ENCODE data around the gene CLEC2B. TPM values are rescaled to one million over a fixed set of nuclear protein-coding genes. Genes with fewer than 3 reads are reported as not detected.

The CLEC2B gene
- 10 to 100 TPM; 16.3 to 34.7 TPM for total RNA-seq
- 10 to 100 TPM; 18.9 to 33.8 (median 23.8) TPM for polyA plus RNA-seq (ENCODE audit: insufficient read length in 6 of 6)
- long read RNA-seq, donor 1, transcript CLEC2B-201 (5 exons, 1,700 nt): major isoform, 34 of 37 reads
- long read RNA-seq, donor 1, partial matches to known transcripts: 0 of 37 reads
- long read RNA-seq, donor 1, other reads (novel, unspliced or antisense): 0 of 37 reads
- long read RNA-seq, donor 2, transcript CLEC2B-201 (5 exons, 1,700 nt): major isoform, 15 of 17 reads
- long read RNA-seq, donor 2, partial matches to known transcripts: 0 of 17 reads
- long read RNA-seq, donor 2, other reads (novel, unspliced or antisense): 0 of 17 reads
- long read RNA-seq, donor 3, transcript CLEC2B-201 (5 exons, 1,700 nt): major isoform, 24 of 24 reads
- long read RNA-seq, donor 3, partial matches to known transcripts: 0 of 24 reads
- long read RNA-seq, donor 3, other reads (novel, unspliced or antisense): 0 of 24 reads
- long read RNA-seq, donor 4, transcript CLEC2B-201 (5 exons, 1,700 nt): major isoform, 13 of 15 reads
- long read RNA-seq, donor 4, partial matches to known transcripts: 0 of 15 reads
- long read RNA-seq, donor 4, other reads (novel, unspliced or antisense): 1 of 15 reads
- long read RNA-seq, donor 5, transcript CLEC2B-201 (5 exons, 1,700 nt): major isoform, 31 of 33 reads
- long read RNA-seq, donor 5, partial matches to known transcripts: 0 of 33 reads
- long read RNA-seq, donor 5, other reads (novel, unspliced or antisense): 0 of 33 reads
- long read RNA-seq, donor 6, transcript CLEC2B-201 (5 exons, 1,700 nt): major isoform, 39 of 43 reads
- long read RNA-seq, donor 6, partial matches to known transcripts: 0 of 43 reads
- long read RNA-seq, donor 6, other reads (novel, unspliced or antisense): 0 of 43 reads
- long read RNA-seq, donor 7, transcript CLEC2B-201 (5 exons, 1,700 nt): major isoform, 8 of 11 reads
- long read RNA-seq, donor 7, partial matches to known transcripts: 0 of 11 reads
- long read RNA-seq, donor 7, other reads (novel, unspliced or antisense): 0 of 11 reads
- long read RNA-seq, donor 8, transcript CLEC2B-201 (5 exons, 1,700 nt): major isoform, 15 of 16 reads
- long read RNA-seq, donor 8, partial matches to known transcripts: 0 of 16 reads
- long read RNA-seq, donor 8, other reads (novel, unspliced or antisense): 0 of 16 reads
- long read RNA-seq, donor 9: 0 reads
- long read RNA-seq, donor 10, transcript CLEC2B-201 (5 exons, 1,700 nt): major isoform, 34 of 35 reads
- long read RNA-seq, donor 10, partial matches to known transcripts: 0 of 35 reads
- long read RNA-seq, donor 10, other reads (novel, unspliced or antisense): 1 of 35 reads
- long read RNA-seq, donor 11, partial matches to known transcripts: 0 of 3 reads
- long read RNA-seq, donor 11, other reads (novel, unspliced or antisense): 0 of 3 reads
- long read RNA-seq, donor 12, transcript CLEC2B-201 (5 exons, 1,700 nt): major isoform, 17 of 19 reads
- long read RNA-seq, donor 12, partial matches to known transcripts: 0 of 19 reads
- long read RNA-seq, donor 12, other reads (novel, unspliced or antisense): 0 of 19 reads

DNA sequence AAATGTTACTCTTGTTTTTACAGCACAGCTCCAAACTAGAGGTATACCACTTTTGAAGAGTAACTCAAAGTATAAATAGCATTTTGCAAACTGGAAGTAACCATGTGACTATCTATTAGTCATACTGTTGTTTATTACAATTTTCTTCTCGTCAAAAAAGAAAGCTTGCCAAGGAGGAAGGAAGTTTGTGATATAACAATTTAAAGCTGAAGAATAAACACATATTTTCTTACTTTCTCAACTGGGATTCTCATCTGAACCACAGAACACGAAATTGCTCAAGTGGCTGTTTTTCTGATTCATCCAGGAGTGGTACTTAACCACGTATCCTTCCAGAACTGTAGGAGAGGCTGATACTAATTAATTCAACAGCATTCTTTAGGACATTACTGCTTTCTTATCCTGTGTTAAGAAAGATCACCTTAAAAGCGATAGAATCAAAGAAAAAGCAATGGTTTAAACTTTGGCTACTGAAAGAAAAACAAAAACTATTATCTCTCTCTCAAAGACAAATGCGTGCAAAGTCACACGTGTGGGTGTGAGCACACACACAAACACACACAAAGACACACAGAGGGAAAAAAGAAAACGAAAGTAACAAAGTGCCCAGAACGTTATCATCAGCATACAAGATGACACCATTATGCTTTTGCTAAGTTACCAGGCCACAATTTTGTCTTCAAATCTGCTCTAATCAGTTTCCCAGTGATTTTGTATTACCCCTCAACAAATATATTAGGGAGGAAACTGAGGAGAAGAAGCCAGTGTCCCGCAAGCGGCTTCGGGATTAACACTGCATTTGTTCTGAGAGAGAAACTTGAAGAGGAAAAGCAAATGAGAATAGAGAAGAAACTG, at the start of gene CLEC2B:
Gene CLEC2B, minus strand, starts transcription at position 48 of the 855 bp plus-strand sequence.
- Histone ChIP-seq H3K36me3 (no peaks in the 10 kb centered on the region), H3K27me3 (no peaks in the 10 kb centered on the region), H3K4me1 (peaks cover 4 to 35% of the 10 kb centered on the region in 2 donors), H3K27ac (peak within 1 kb of the TSS; percentile 91 to 92), H3K9me3 (no peaks in the 10 kb centered on the region), H3K4me3 (peak within 1 kb of the TSS; percentile 22 to 57)
- DNase-seq (peak in 2 of 4 donors; percentile 54 to 58), ATAC-seq (peak; percentile 84)
- intact Hi-C loops (cut with DNase I): no loop called here
- TF ChIP-seq, protein P1, sequence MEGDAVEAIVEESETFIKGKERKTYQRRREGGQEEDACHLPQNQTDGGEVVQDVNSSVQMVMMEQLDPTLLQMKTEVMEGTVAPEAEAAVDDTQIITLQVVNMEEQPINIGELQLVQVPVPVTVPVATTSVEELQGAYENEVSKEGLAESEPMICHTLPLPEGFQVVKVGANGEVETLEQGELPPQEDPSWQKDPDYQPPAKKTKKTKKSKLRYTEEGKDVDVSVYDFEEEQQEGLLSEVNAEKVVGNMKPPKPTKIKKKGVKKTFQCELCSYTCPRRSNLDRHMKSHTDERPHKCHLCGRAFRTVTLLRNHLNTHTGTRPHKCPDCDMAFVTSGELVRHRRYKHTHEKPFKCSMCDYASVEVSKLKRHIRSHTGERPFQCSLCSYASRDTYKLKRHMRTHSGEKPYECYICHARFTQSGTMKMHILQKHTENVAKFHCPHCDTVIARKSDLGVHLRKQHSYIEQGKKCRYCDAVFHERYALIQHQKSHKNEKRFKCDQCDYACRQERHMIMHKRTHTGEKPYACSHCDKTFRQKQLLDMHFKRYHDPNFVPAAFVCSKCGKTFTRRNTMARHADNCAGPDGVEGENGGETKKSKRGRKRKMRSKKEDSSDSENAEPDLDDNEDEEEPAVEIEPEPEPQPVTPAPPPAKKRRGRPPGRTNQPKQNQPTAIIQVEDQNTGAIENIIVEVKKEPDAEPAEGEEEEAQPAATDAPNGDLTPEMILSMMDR (IDR thresholded peaks at IDR 0.05): no peak

DNA sequence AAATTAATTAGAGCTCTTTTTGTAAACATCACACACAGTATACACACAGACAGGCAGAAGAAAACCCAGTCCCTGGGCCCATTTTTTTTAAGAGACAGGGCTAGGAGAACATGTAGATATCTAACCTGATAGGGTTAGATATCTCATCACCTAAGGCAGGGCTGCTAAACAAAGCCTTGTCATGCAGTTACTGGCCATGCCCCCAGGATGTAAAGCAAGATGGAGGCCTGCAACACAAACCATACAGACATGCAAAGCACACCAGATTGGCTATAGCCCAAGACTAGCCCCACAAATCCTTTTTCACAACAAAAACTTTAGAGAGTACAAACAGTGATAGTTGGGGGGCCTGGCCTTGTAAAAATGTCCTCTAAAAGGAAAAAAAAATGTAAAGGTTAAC, 42.6 kb upstream of the CLEC2B start:
- no peaks in the 10 kb centered on the region for H3K4me1 ChIP-seq
- H3K36me3 ChIP-seq: no peaks in the 10 kb centered on the region
- TF ChIP-seq, protein P1 (IDR thresholded peaks at IDR 0.05): no peak
- no peak for ATAC-seq
- H3K9me3 ChIP-seq: peaks cover 0 to 34% of the 10 kb centered on the region in 2 donors
- no peaks in the 10 kb centered on the region for H3K27me3 ChIP-seq
- H3K27ac ChIP-seq: no peak overlapping the region
- H3K4me3 ChIP-seq: no peak overlapping the region
- intact Hi-C loops (cut with DNase I): no loop called here
- no peak for DNase-seq

DNA sequence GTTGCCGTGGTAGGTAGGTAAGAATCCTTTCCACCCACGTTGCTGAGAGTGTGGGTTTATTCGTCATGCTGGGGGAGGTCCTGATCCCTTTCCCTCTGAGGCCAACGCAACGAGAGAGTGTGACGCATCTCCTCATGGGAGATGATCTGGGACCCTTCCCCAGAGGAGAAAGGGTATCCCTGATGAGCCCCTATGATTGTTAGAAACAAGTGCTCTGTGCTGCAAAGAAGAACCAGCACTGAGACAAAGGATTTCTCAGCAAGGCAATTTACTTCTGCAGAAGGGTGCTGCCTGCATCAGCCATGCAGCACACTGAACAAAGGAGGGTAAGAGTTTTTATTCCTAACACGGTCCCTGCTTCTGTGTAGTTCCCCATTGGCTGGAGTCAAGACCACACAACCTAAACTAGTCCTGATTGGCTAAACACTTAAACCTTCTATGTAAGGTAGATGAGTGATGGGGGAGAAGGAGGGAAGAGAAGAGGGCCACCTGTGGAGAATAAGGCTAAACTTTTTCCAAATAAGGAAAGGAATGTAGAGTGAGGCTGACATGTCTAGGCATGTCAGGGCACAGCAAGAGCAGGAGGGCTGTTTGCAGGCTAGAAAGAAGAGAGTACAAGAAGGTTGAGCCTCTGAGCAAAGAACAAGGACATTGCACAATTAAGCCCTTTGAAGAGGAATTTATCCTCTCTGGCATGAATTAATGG, 41.7 kb upstream of the CLEC2B start:
- no peaks in the 10 kb centered on the region for H3K27me3 ChIP-seq
- ATAC-seq (no peak), DNase-seq (no peak)
- no peaks in the 10 kb centered on the region for H3K4me1 ChIP-seq
- no peaks in the 10 kb centered on the region for H3K36me3 ChIP-seq
- intact Hi-C loops (cut with DNase I): no loop called here
- peaks cover 0 to 34% of the 10 kb centered on the region in 2 donors for H3K9me3 ChIP-seq
- TF ChIP-seq, protein P1 (IDR thresholded peaks at IDR 0.05): no peak
- no peak overlapping the region for H3K4me3 ChIP-seq
- no peak overlapping the region for H3K27ac ChIP-seq

DNA sequence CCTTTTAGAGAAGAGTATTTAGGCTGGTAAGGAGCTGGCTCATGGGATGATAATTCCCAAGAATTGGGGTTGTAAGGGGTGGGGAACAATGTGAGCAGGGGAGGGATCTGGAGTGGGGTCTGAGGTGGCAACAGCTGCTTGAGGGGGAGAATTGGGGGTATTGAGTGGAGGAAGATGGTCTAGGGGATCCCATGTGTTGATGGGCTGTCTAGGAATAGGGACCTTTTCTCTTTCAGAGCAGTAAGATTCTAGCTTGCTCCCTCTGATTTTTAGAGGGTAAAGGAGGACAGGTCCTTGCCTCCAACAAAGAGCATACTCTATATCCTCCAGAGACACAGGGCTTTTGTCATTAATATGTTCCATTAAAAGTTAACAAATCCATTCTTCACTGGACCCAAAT, 40.6 kb upstream of the CLEC2B start:
- Histone ChIP-seq H3K27me3 (no peaks in the 10 kb centered on the region), H3K4me1 (no peaks in the 10 kb centered on the region), H3K27ac (no peak overlapping the region), H3K9me3 (peaks cover 0 to 38% of the 10 kb centered on the region in 2 donors), H3K36me3 (no peaks in the 10 kb centered on the region), H3K4me3 (no peak overlapping the region)
- intact Hi-C loops (cut with DNase I): no loop called here
- ATAC-seq: no peak
- TF ChIP-seq, protein P1 (IDR thresholded peaks at IDR 0.05): no peak
- DNase-seq: no peak

All from left lung (tissue), 14 donors.